Testis (tissue), 3 donors: ENCODE results near the gene SUSD3. TPM values are rescaled to one million over a fixed set of nuclear protein-coding genes. Genes with fewer than 3 reads are reported as not detected.

ENCODE experiments used
- DNase-seq: peaks from one replicate; pipeline ENCODE4 v3.0.0-alpha.2; 2019
- H3K27ac ChIP-seq, 2 donors: fragments of 200-600 bp; sonication (generic); one replicate each; pipeline ENCODE4 v1.5.1; 2019
- H3K27me3 ChIP-seq: fragments of 200-600 bp; sonication (generic); one replicate; pipeline ENCODE4 v1.5.1; 2019
- H3K36me3 ChIP-seq: fragments of 200-600 bp; sonication (generic); one replicate; pipeline ENCODE4 v1.5.1; 2017; ENCODE audit warnings: low read depth; ENCODE audit errors: missing control alignments
- H3K4me1 ChIP-seq: fragments of 200-600 bp; sonication (generic); one replicate; pipeline ENCODE4 v1.5.1; 2019
- H3K4me3 ChIP-seq, 2 donors: fragments of 200-600 bp; sonication (generic); one replicate each; pipeline ENCODE4 v1.5.1; 2017 to 2019
- H3K9me3 ChIP-seq: fragments of 200-600 bp; sonication (generic); one replicate; pipeline ENCODE4 v1.5.1; 2017
- POLR2A ChIP-seq: fragments of 450-650 bp; IDR thresholded peaks from one replicate; pipeline ENCODE4 v1.6.1; 2017; ENCODE audit warnings: antibody characterized with exemption, mild to moderate bottlenecking, moderate library complexity
- WGBS, 2 donors: methylation state at CpG; one replicate each; pipeline ENCODE4 v1.1.5; 2018; 5-methylcytosine and 5-hydroxymethylcytosine counted together
- intact Hi-C: fragments of 100-400 bp; cut with DNase I; formaldehyde crosslinking; loops from one replicate; pipeline ENCODE4 v1.15.1; 2023; ENCODE audit warnings: low total_unique reads
- polyA plus RNA-seq: library from polyadenylated mRNA; stranded (reverse); fragments of 350-450 nt; fragmentation: Illumina TruSeq; extraction: RNeasy Lipid Tissue Mini Kit (QIAGEN cat#74804); gene quantifications from one replicate; pipeline ENCODE4 v1.2.3, GENCODE V29; 2014; ENCODE audit warnings: low read depth, low replicate concordance; ENCODE audit not compliant: insufficient read depth
- total RNA-seq, 2 donors: library from RNA; depleted of rRNA; stranded (reverse); fragments of >200 nt; gene quantifications; one replicate each; pipeline ENCODE4 v1.2.3, GENCODE V29; 2016
- TF ChIP-seq, protein P1 (sequence below), 3 experiments: fragments of 450-650 bp in 2 of 3; fragments of 200-600 bp in 1 of 3; sonication (generic) in 1 of 3; IDR thresholded peaks; one replicate each; pipeline ENCODE4 v1.5.1; 2016 to 2019; ENCODE audit warnings: antibody characterized with exemption in 3 of 3, mild to moderate bottlenecking in 2 of 3, moderate library complexity in 1 of 3

The SUSD3 gene
- total and polyA plus RNA-seq, 3 donors from 2014 or later, result 172 to 537 (median 282) TPM

DNA sequence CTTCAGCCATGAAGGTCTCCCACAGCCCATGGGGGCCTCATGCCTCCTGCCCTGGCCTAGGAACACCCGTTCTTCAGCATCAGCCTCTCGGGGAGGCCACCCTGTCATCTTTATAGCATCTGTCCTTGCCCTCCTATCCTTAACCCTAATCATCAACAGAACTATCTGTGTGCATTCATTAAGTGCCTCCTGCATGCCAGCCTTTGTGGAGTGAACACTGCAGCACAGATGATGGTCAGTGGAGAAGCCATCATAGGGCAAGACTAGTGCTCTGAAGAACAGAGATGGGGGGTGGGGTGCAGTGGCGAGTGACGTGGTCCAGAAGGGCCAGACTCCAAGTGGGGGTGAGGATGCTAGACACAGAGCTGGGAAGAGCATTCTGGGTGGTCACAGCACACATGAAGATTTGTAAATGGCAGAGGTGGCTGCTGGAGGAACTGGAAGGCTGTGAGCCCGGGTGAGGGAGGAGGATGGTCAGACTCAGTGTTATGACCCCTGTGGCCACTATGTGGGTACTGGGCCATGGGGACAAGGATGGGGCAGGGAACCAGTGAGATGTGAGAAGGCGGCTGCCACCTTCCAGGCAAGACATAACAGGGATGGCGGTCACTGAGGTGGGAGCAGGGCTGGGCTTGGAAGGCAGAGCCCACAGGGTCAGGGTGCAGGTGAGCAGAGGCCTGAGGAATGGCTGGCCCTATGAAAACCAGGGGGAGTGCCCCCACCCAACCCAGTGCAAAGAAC, 33.9 kb downstream of the SUSD3 start:
- H3K4me3 ChIP-seq, result no peak overlapping the region
- no peaks in the 10 kb centered on the region for H3K27me3 ChIP-seq
- H3K36me3 ChIP-seq, result no peaks in the 10 kb centered on the region
- 70 to 93% methylated on average over 5 to 7 of the region's 7 CpGs for WGBS, 2 donors
- peak overlapping the region in 1 of 2 donors; percentile 99 for H3K27ac ChIP-seq
- H3K9me3 ChIP-seq, result no peaks in the 10 kb centered on the region
- H3K4me1 ChIP-seq, result peaks cover 32% of the 10 kb centered on the region
- no peak for TF ChIP-seq POLR2A
- TF ChIP-seq, protein P1, sequence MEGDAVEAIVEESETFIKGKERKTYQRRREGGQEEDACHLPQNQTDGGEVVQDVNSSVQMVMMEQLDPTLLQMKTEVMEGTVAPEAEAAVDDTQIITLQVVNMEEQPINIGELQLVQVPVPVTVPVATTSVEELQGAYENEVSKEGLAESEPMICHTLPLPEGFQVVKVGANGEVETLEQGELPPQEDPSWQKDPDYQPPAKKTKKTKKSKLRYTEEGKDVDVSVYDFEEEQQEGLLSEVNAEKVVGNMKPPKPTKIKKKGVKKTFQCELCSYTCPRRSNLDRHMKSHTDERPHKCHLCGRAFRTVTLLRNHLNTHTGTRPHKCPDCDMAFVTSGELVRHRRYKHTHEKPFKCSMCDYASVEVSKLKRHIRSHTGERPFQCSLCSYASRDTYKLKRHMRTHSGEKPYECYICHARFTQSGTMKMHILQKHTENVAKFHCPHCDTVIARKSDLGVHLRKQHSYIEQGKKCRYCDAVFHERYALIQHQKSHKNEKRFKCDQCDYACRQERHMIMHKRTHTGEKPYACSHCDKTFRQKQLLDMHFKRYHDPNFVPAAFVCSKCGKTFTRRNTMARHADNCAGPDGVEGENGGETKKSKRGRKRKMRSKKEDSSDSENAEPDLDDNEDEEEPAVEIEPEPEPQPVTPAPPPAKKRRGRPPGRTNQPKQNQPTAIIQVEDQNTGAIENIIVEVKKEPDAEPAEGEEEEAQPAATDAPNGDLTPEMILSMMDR (IDR thresholded peaks at IDR 0.05), result no peak
- intact Hi-C loops, result no loop called here
- no peak for DNase-seq

DNA sequence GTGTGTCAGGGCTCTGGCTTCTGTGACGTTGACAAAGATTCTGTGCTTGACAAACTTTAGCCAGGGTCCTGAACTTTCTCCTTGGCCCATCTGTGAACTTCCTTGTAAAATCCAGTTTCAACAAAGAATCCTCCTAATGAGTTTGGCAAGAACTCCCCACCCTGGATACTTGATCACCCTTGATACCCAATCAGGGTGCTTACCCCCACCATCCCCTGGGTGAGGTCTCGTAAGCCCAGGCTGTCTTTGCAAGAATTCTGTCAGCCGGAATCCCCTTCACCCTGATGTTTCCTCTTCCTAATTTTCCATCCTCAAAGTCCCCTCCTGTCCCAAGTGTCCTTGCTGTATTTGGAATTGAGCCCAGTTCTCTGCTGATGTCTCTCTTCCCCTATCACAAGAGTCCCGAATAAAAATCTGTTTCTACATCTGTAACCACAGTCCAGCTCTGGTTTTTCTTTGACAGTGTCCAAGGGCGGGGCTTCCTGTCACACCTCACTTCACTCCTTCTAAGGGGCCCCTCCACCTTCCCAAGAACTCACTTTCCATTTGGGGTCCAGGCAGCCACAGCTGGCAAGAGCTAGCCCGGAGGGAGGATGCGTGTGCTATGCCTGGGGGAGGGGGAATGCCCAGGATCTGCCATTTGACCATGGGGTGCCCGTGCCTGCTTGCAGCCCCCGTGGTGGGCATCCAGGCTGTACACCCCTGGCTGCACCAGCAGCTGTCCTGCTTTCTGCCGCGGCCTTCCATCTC, 34.8 kb downstream of the SUSD3 start:
- intact Hi-C loops, result no loop called here
- no peaks in the 10 kb centered on the region for H3K36me3 ChIP-seq
- H3K4me3 ChIP-seq, result no peak overlapping the region
- H3K9me3 ChIP-seq, result no peaks in the 10 kb centered on the region
- DNase-seq, result no peak
- 41 to 53% methylated on average over 11 of the region's 11 CpGs for WGBS, 2 donors
- H3K27ac ChIP-seq, result peak overlapping the region; percentile 4 to 99
- no peaks in the 10 kb centered on the region for H3K27me3 ChIP-seq
- TF ChIP-seq POLR2A, result no peak
- TF ChIP-seq, protein P1 (IDR thresholded peaks at IDR 0.05), result no peak
- H3K4me1 ChIP-seq, result peaks cover 41% of the 10 kb centered on the region

DNA sequence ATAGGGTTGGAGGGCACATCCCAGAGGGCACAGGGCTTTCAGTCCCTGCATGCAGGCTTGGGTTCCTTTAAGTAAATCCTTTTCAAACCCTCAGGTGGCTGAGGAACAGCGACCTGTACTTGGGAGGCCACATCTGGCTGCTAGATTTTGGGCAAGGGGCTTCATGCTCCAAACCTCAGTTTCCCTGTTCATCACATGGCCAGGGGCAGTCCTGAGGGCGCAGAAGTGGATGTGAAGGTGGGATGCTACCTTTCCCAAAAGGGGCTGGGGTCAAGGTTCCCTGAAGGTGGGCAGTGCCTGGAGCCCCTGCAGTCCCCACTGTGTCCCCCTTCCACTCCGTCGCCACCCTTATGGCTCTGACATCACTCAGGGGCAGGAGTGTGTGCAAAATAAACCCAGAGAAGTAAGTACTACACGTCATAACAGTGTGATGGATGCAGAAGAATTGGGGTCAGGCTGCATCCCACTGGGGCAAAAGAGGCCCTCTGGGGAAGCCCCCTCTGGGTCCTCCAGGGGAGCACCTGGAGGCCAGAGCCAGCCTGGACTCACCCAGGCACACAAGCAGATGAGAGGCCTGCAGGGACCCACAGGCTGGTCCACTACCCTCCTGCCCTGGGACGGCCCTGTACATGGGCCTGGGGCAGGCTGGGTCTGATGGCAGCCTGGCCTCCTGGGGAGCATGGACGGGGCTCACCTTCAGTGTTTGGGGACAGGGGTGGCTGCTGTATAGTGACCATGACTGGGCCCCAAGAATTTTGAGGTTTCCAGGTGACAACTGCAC, 35.6 kb downstream of the SUSD3 start:
- Histone ChIP-seq H3K36me3 (no peaks in the 10 kb centered on the region), H3K4me1 (peaks cover 47% of the 10 kb centered on the region), H3K9me3 (no peaks in the 10 kb centered on the region), H3K27me3 (no peaks in the 10 kb centered on the region), H3K4me3 (no peak overlapping the region), H3K27ac (peak overlapping the region; percentile 94 to 99)
- TF ChIP-seq, protein P1 (IDR thresholded peaks at IDR 0.05), result no peak
- TF ChIP-seq POLR2A, result no peak
- 38 to 62% methylated on average over 3 to 6 of the region's 7 CpGs for WGBS, 2 donors
- DNase-seq, result no peak
- intact Hi-C loops, result no loop called here

DNA sequence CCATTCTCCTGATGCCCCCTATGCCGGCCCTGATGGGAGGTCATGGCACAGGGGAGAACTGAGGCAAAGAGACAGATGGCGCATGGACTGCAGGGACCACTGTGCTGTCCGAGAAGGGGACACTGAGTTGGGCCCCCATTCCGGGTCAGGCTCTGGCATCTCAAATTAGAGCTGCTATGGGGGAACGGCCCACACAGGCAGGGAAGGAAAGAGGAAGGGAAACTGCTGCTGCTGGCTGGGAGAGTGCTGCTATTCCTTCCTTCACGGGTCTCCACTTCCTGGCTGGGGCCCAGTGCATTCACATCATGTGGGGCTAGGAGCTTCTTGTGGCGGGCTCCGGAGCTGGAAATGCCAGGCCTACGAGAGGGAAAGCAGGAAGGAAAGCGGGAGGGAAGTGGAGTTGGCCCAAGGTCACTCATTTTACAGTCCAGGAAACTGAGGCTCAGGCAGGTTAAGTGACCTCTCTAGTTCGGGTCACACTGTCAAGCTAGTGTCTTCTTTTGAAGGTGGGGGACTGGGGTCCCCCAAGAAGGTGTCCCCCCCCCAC, 36.2 kb downstream of the SUSD3 start:
- H3K4me1 ChIP-seq, result peaks cover 52% of the 10 kb centered on the region
- intact Hi-C loops, result no loop called here
- no peaks in the 10 kb centered on the region for H3K9me3 ChIP-seq
- H3K27me3 ChIP-seq, result no peaks in the 10 kb centered on the region
- peak overlapping the region; percentile 61 to 93 for H3K4me3 ChIP-seq
- peak; percentile 60 for DNase-seq
- peak overlapping the region; percentile 94 to 99 for H3K27ac ChIP-seq
- WGBS, 2 donors, result 22 to 31% methylated on average over 6 to 11 of the region's 11 CpGs
- TF ChIP-seq, protein P1 (IDR thresholded peaks at IDR 0.05), result no peak
- no peak for TF ChIP-seq POLR2A
- no peaks in the 10 kb centered on the region for H3K36me3 ChIP-seq
